Sigmoid colon (tissue), 7 donors: Measurements from ENCODE around the gene MLLT10. TPM values are rescaled to one million over a fixed set of nuclear protein-coding genes. Genes with fewer than 3 reads are reported as not detected.

ENCODE experiments used
- DNase-seq: peaks from one replicate; pipeline ENCODE4 v3.0.0-alpha.2; 2019
- H3K27ac ChIP-seq, 4 donors: fragments of 200-600 bp; sonication (generic); one replicate each; pipeline ENCODE4 v1.5.1; 2016 to 2019; ENCODE audit warnings: mild to moderate bottlenecking in 1 of 4
- H3K27me3 ChIP-seq, 3 donors: fragments of 200-600 bp; sonication (generic); one replicate each; pipeline ENCODE4 v1.5.1; 2019; ENCODE audit warnings: mild to moderate bottlenecking in 1 of 3
- H3K36me3 ChIP-seq, 4 donors: fragments of 200-600 bp; sonication (generic); one replicate each; pipeline ENCODE4 v1.5.1; 2016 to 2019
- H3K4me1 ChIP-seq, 4 donors: fragments of 200-600 bp; sonication (generic); one replicate each; pipeline ENCODE4 v1.5.1; 2017 to 2019
- H3K4me3 ChIP-seq, 4 donors: fragments of 200-600 bp; sonication (generic); one replicate each; pipeline ENCODE4 v1.5.1; 2017 to 2019; ENCODE audit warnings: mild to moderate bottlenecking in 2 of 4, moderate library complexity in 1 of 4
- H3K9me3 ChIP-seq, 4 donors: fragments of 200-600 bp in 3 of 4; sonication (generic) in 3 of 4; one replicate each; pipeline versions ENCODE4 v1.5.1 to v1.6.1; 2013 to 2019
- EP300 ChIP-seq, 4 donors: sonication (generic); formaldehyde crosslinking; IDR thresholded peaks; one replicate each; pipeline ENCODE4 v1.6.1; 2017; ENCODE audit warnings: antibody characterized with exemption in 4 of 4
- POLR2A ChIP-seq, 2 donors: fragments of 450-650 bp; IDR thresholded peaks; one replicate each; pipeline ENCODE4 v1.6.1; 2016; ENCODE audit warnings: antibody characterized with exemption in 2 of 2, mild to moderate bottlenecking in 2 of 2, moderate library complexity in 2 of 2
- POLR2AphosphoS5 ChIP-seq, 4 donors: sonication (generic); formaldehyde crosslinking; IDR thresholded peaks; one replicate each; pipeline ENCODE4 v1.6.1; 2017; ENCODE audit warnings: antibody characterized with exemption in 4 of 4
- WGBS, 2 donors: extraction: QIAGEN DNeasy Blood & Tissue Kit; methylation state at CpG; one replicate each; pipeline ENCODE4 v1.1.7; 2013; 5-methylcytosine and 5-hydroxymethylcytosine counted together
- intact Hi-C: fragments of 100-400 bp; cut with DNase I; formaldehyde crosslinking; loops from one replicate; pipeline ENCODE4 v1.15.1; 2023
- polyA plus RNA-seq, 3 donors: library from polyadenylated mRNA; stranded (reverse); fragments of 200-250 nt; gene quantifications; one replicate each; pipeline ENCODE4 v1.2.3, GENCODE V29; 2013
- total RNA-seq, 4 donors: library from RNA; depleted of rRNA; stranded (reverse); fragments of >200 nt; gene quantifications; one replicate each; pipeline ENCODE4 v1.1.0, GENCODE V29; 2016
- TF ChIP-seq, protein P1 (sequence below), 4 experiments: fragments of 450-650 bp in 3 of 4; fragments of 200-600 bp in 1 of 4; IDR thresholded peaks; one replicate each; pipeline ENCODE4 v1.5.1; 2016 to 2019; ENCODE audit warnings: antibody characterized with exemption in 4 of 4, mild to moderate bottlenecking in 3 of 4, moderate library complexity in 2 of 4
- donor health status: healthy with polysubstance abuse.
- donor health status: Bipolar disorder and iron deficiency.
- donor health status: healthy.

Gene MLLT10
- total and polyA plus RNA-seq, 7 donors = 8.6 to 53.7 (median 36.0) TPM

DNA sequence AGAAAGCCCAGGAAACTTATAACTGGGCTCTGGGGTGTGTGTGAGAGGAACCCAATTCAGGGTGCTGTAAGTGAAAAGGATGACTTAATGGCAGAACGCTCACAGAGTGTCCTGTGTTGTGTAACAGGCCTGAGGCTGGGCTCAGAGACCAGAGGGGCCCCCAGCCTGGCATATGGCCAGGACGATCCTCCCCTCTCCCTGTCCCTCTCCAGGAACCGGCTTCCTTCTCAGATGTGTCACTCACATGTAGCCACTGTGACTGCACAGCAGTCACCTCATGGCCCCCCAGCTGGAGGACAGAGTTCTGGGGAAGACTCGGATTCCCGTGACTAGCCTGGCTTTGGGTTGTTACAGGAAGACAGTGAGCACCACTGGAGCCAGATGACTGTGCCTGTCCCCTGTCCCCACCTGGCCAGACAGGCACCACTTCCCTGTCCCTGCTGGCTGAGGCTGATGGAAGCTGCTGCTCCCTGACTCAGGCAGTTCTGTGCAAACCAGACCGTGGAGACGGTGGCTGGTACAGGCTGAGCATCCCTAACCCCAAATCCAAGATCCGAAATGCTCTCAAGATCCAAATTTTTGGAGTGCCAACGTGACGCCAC, 220.5 kb downstream of the MLLT10 start:
- 91 to 93% methylated on average over 10 of the region's 10 CpGs for WGBS, 2 donors

DNA sequence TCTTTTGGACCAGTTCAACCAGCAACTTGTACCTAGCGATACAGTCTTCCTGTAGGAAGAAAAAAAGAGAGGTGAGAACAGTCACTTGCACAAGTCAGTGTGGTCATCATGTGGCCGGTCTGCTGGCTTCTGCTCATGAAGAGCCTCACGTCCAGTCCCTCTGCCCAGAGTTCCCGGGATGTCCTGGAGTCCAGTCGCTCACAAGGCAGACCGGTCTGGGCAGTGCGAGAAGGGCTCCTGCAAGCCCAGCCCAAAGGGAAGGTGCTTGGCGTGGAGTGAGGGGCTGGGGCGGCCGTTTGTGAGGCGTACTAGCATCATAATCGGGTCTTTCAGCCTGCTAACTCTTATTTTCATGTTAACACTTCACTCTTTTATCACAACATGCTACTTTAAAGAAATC, 222.7 kb downstream of the MLLT10 start:
- TF ChIP-seq POLR2AphosphoS5 (IDR thresholded peaks at IDR 0.05) = no peak
- TF ChIP-seq POLR2A (IDR thresholded peaks at IDR 0.05) = no peak
- no peak overlapping the region for H3K27ac ChIP-seq
- H3K4me1 ChIP-seq = no peaks in the 10 kb centered on the region
- intact Hi-C loops = no loop called here
- H3K9me3 ChIP-seq = no peaks in the 10 kb centered on the region
- no peaks in the 10 kb centered on the region for H3K27me3 ChIP-seq
- no peak for DNase-seq
- 91 to 94% methylated on average over 12 of the region's 12 CpGs for WGBS, 2 donors
- H3K36me3 ChIP-seq = peaks cover 0 to 47% (median 5%) of the 10 kb centered on the region in 4 donors
- H3K4me3 ChIP-seq = no peak overlapping the region

More for the DNA sequence above, 220.5 kb downstream of the MLLT10 start:
- H3K36me3 ChIP-seq = peaks cover 0 to 47% (median 5%) of the 10 kb centered on the region in 4 donors
- no peaks in the 10 kb centered on the region for H3K27me3 ChIP-seq
- no peaks in the 10 kb centered on the region for H3K4me1 ChIP-seq
- TF ChIP-seq, protein P1, sequence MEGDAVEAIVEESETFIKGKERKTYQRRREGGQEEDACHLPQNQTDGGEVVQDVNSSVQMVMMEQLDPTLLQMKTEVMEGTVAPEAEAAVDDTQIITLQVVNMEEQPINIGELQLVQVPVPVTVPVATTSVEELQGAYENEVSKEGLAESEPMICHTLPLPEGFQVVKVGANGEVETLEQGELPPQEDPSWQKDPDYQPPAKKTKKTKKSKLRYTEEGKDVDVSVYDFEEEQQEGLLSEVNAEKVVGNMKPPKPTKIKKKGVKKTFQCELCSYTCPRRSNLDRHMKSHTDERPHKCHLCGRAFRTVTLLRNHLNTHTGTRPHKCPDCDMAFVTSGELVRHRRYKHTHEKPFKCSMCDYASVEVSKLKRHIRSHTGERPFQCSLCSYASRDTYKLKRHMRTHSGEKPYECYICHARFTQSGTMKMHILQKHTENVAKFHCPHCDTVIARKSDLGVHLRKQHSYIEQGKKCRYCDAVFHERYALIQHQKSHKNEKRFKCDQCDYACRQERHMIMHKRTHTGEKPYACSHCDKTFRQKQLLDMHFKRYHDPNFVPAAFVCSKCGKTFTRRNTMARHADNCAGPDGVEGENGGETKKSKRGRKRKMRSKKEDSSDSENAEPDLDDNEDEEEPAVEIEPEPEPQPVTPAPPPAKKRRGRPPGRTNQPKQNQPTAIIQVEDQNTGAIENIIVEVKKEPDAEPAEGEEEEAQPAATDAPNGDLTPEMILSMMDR (IDR thresholded peaks at IDR 0.05) = no peak
- no peak for TF ChIP-seq POLR2A (IDR thresholded peaks at IDR 0.05)
- no peak overlapping the region for H3K4me3 ChIP-seq
- H3K27ac ChIP-seq = no peak overlapping the region
- intact Hi-C loops = no loop called here
- DNase-seq = no peak
- no peaks in the 10 kb centered on the region for H3K9me3 ChIP-seq

DNA sequence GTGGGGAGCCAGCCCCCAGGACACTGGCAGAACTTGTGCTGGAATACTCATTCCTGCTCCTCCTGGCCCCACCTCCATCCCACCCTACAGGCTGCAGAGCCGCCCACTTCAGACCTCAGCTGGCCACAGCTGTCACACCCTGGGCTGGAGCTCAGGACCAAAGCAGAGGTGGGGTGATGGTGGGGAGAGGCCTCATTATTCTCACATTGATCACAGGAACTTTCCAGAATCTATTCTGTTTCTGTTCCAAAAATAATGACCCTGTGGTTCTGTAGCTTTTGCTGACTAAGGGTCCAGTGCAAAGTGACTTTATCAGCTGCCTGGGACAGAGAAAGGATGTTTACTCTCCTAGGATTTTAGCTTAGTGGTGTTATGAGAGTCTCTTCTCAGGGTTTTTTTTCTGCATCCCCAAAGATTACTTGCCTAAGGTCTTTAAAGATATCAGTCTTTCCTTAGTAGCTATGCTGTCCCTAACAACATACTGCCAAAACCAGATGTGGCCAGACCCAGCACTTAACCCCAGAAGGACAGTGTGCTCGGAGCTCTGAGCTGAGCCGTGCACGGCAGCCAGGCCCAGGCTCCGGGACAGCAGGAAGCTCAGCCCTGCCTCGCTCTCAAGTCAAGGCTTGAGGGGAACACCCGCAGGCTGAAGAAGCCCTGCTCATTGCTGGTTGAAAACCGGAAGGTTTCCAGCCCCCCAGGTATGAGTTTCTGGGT, 223.3 kb downstream of the MLLT10 start:
- no peak overlapping the region for H3K4me3 ChIP-seq
- no peak overlapping the region for H3K27ac ChIP-seq
- no peaks in the 10 kb centered on the region for H3K9me3 ChIP-seq
- H3K36me3 ChIP-seq = peaks cover 0 to 47% (median 5%) of the 10 kb centered on the region in 4 donors
- DNase-seq = no peak
- no peaks in the 10 kb centered on the region for H3K27me3 ChIP-seq
- 81 to 87% methylated on average over 8 of the region's 8 CpGs for WGBS, 2 donors
- intact Hi-C loops = no loop called here
- TF ChIP-seq, protein P1 (IDR thresholded peaks at IDR 0.05) = no peak
- no peak for TF ChIP-seq POLR2AphosphoS5 (IDR thresholded peaks at IDR 0.05)
- no peak for TF ChIP-seq POLR2A (IDR thresholded peaks at IDR 0.05)
- no peak for TF ChIP-seq EP300 (IDR thresholded peaks at IDR 0.05)
- no peaks in the 10 kb centered on the region for H3K4me1 ChIP-seq

DNA sequence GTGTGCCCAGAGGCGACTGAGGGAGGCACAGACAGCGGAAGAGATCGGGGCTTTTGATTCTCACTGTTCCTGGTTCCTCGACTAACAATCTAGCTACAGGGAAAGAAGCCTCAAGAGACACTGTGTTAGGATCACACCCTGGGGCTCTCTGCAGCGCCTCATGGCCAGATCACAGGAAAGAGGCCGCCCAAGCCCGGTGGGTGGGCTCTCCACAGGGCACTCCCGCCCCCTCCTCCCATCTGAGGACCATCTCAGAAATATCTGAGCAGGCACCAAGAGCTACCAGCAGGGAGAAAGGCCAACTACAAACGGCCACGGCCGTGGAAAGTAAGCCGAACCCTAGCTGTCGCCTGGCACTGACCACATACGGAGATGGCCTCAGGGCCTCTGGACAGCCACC, 224.2 kb downstream of the MLLT10 start:
- no peak overlapping the region for H3K4me3 ChIP-seq
- no peaks in the 10 kb centered on the region for H3K27me3 ChIP-seq
- intact Hi-C loops = no loop called here
- TF ChIP-seq POLR2AphosphoS5 (IDR thresholded peaks at IDR 0.05) = no peak
- TF ChIP-seq, protein P1 (IDR thresholded peaks at IDR 0.05) = no peak
- no peak for TF ChIP-seq POLR2A (IDR thresholded peaks at IDR 0.05)
- no peak overlapping the region for H3K27ac ChIP-seq
- no peak for DNase-seq
- H3K4me1 ChIP-seq = no peaks in the 10 kb centered on the region
- H3K9me3 ChIP-seq = no peaks in the 10 kb centered on the region
- peaks cover 0 to 47% (median 5%) of the 10 kb centered on the region in 4 donors for H3K36me3 ChIP-seq
- WGBS, 2 donors = 94 to 95% methylated on average over 14 of the region's 14 CpGs

DNA sequence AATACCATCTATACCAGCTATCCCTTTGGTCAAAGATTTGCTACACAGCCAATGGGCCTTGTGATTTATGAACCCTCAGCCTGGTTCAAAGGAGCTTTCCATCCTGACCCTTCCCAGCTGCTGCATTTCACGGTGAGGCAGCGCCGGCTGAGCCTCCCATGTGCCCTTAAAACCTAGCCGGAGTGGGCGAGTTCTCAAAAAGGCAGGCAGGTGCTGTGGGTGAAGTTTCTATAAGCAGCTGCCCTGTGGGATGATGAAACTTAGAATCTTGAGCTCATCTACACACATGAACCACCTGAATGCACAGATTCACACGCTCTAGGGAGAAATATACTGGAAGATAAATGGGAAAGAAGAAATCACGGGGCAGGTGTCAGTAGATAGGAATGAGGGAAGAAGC, 224.7 kb downstream of the MLLT10 start:
- H3K27ac ChIP-seq = no peak overlapping the region
- H3K36me3 ChIP-seq = peaks cover 0 to 47% (median 5%) of the 10 kb centered on the region in 4 donors
- no peaks in the 10 kb centered on the region for H3K9me3 ChIP-seq
- intact Hi-C loops = no loop called here
- no peak for TF ChIP-seq EP300 (IDR thresholded peaks at IDR 0.05)
- TF ChIP-seq, protein P1 (IDR thresholded peaks at IDR 0.05) = no peak
- no peak for TF ChIP-seq POLR2AphosphoS5 (IDR thresholded peaks at IDR 0.05)
- TF ChIP-seq POLR2A (IDR thresholded peaks at IDR 0.05) = no peak
- no peak overlapping the region for H3K4me3 ChIP-seq
- WGBS, 2 donors = 95 to 98% methylated on average over 7 of the region's 7 CpGs
- no peak for DNase-seq
- no peaks in the 10 kb centered on the region for H3K4me1 ChIP-seq
- H3K27me3 ChIP-seq = no peaks in the 10 kb centered on the region
